ENCODE measurements around the gene MYRFL.

The MYRFL gene

DNA sequence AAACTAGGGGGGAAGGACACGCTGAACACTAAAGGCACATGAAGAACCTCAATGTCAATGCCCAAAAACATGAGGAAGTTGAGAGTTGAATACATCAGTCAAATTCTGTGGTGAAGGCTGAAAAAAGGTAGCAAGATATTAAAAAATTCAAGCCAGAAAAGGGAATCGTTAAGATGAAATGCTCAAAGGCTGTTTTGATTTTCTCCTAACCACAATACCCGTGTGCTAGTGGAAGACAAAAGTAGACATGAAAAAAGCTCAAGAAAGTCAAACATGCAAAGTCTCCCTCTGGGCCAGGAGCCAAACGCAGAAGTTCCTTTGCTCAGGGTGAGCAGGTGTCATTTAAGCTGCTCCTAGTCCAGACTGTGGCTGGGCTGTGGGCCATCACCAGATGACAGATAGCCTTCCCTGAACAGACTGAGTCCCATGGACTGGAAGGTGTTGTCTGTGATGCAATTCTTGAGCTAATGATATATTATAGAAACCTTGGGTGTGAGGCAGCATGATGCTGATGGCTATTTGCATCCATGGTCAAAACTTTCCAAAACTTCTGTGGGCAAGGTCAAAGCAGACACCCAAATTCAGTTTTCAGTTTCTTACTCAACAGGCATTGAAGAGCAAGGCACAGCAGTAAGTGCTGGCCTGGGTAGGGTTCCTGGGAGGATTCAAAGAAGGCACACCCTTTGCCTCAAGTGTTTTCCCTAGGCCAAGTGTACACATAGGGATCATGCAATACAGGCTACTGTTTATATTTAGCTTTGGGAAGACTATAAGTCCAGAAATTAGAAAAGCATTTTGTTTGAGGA, 81.6 kb downstream of the MYRFL start:
- H3K4me3 ChIP-seq (ENCODE audit: low read depth, low read length): no peak overlapping the region
- TF ChIP-seq, protein P1, sequence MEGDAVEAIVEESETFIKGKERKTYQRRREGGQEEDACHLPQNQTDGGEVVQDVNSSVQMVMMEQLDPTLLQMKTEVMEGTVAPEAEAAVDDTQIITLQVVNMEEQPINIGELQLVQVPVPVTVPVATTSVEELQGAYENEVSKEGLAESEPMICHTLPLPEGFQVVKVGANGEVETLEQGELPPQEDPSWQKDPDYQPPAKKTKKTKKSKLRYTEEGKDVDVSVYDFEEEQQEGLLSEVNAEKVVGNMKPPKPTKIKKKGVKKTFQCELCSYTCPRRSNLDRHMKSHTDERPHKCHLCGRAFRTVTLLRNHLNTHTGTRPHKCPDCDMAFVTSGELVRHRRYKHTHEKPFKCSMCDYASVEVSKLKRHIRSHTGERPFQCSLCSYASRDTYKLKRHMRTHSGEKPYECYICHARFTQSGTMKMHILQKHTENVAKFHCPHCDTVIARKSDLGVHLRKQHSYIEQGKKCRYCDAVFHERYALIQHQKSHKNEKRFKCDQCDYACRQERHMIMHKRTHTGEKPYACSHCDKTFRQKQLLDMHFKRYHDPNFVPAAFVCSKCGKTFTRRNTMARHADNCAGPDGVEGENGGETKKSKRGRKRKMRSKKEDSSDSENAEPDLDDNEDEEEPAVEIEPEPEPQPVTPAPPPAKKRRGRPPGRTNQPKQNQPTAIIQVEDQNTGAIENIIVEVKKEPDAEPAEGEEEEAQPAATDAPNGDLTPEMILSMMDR (IDR thresholded peaks at IDR 0.05; ENCODE audit: low read depth, low read length): no peak

DNA sequence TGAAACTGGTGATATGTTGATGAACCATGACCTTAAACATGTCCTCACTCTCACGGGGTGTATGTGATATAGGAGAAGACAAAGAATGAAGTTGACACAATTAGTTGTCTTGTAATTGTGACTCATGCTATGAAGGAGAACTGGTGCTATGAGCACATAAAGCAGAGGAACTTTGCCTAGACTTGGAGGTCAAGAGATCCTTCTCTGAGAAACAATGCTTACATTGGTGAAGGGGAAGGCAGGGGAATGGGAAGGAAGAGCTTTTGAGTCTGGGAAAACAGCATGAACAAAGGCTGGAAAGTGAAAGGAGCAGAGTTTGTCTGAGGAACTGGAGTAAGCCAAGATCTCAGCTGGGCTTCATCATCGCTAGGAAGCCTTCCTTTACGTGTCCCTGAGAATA, 83.2 kb downstream of the MYRFL start:
- no peak overlapping the region for H3K4me3 ChIP-seq (ENCODE audit: low read depth, low read length)
- TF ChIP-seq, protein P1 (IDR thresholded peaks at IDR 0.05; ENCODE audit: low read depth, low read length): no peak

DNA sequence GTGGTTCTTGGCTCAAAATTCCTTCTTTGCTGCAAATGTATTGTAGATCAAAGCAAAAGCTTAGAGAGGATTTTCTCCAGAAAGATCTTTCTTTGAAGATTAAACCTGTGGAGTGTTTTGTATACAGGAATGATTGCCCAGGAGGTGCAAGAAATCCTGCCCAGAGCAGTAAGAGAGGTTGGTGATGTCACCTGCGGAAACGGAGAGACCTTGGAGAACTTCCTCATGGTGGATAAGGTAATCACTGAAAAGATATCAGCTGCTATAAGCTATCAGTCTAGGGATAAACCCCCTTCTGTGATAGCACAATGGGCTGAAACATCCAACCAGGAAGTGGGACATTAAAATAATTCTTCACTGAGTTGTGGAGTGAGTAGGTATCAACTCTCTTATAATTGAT, 85.7 kb downstream of the MYRFL start:
- TF ChIP-seq, protein P1 (IDR thresholded peaks at IDR 0.05; ENCODE audit: low read depth, low read length): no peak
- H3K4me3 ChIP-seq (ENCODE audit: low read depth, low read length): no peak overlapping the region

DNA sequence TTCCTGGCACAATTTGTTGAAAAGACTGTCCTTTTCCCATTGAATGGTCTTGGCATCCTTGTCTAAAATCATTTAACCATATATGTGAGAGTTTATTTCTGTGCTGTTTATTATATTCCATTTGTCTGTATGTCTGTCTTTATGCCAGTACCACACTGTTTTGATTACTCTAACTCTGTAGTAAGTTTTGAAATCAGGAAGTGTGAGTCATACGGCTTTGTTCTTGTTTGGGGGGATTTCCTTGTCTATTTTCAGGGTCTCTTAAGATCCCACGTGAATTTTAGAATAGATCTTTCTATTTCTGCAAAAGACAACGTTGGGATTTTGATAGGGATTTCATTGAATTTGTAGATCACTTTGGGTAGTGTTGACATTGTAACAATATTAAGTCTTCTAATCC, 88.5 kb downstream of the MYRFL start:
- no peak overlapping the region for H3K4me3 ChIP-seq (ENCODE audit: low read depth, low read length)

DNA sequence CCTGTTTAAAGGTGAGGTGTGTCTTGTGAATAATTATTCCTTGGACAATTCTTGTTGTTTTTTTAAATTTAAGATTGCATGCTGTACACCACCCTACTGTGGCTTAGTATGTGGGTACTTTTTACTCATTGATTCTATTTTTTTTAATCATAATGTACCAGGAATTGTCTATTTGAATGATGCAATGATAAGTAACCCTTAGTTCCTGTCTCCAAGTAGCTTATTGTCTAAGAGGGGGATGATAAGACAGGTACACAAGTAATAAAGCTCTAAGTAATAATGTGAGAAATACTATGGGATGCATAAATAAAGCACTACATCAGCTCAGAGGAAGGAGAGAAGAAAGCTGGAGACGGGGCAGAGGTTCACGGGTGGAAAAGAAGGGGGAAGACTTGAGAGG, 90.9 kb downstream of the MYRFL start:
- H3K4me3 ChIP-seq (ENCODE audit: low read depth, low read length): no peak overlapping the region
- TF ChIP-seq, protein P1 (IDR thresholded peaks at IDR 0.05; ENCODE audit: low read depth, low read length): no peak

More for the DNA sequence above, 88.5 kb downstream of the MYRFL start:
- TF ChIP-seq, protein P1 (IDR thresholded peaks at IDR 0.05; ENCODE audit: low read depth, low read length): no peak

DNA sequence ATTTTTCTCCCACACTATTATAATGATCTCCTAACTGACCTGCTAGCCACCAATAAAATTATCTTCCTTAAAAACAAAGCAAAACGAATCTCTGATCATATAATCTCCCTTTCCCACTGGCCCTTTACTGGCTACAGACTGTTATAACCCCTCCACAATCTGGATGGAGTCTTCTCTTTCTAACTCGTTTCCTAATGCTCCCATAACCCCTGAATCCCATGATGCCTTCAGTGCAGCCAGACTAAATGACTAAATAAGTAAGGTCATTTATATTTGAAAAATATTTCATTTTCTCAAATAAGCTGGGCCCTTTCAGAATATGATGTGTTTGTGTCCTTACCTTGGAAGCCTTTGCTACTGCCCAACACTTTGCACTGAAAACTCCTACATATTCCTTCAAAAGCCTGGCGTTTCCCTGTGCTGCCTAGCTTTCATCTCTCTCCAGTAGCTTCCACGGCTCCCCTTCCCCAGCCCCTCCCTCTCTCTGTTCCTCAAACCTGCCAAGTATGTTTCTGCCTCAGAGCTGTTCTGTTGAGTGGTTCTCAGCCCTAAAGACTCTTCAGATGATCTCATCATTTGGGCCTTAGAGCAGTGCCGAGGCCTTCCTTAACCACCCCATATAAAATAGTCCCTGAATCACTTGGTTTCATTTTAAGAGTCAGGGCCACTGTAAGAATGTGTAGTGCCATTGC, 91.7 kb downstream of the MYRFL start:
- no peak overlapping the region for H3K4me3 ChIP-seq (ENCODE audit: low read depth, low read length)
- TF ChIP-seq, protein P1 (IDR thresholded peaks at IDR 0.05; ENCODE audit: low read depth, low read length): no peak

DNA sequence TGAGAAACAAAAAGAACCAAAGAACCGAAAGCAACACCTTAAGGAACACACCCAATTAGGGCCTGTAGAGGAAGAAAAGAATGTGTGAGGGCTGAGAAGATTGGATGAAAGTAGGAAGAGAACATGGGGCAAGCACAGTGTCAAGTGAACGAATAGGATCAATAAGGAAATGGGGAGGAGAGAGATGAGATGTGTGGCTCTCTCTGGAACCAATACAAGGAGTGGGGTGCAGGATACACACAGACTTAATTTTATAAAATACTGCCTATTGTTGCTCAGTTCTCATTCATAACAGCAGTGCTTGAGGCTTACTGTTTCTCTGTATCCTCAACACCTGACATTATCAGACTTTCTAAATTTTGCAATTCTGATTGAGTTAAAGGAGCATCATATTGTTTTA, 93.3 kb downstream of the MYRFL start:
- no peak overlapping the region for H3K4me3 ChIP-seq (ENCODE audit: low read depth, low read length)
- TF ChIP-seq, protein P1 (IDR thresholded peaks at IDR 0.05; ENCODE audit: low read depth, low read length): no peak
